ENCODE measurements around the gene SPACA4.

GRCh38 chr19:48598996-48599700 lies 7.4 kb upstream of the SPACA4 start:
- no peak for TF ChIP-seq CTCF (IDR thresholded peaks at IDR 0.05; ENCODE audit: low read depth, low read length, missing input control)
- TF ChIP-seq SP1 (IDR thresholded peaks at IDR 0.05) = no peak
- TF ChIP-seq TAF1 (conservative IDR thresholded peaks at IDR 0.05) = no peak
- no peak for TF ChIP-seq JUND (IDR thresholded peaks at IDR 0.05)

All from liver (tissue), 3 donors.